ENCODE measurements around the gene RPL31.

DNA sequence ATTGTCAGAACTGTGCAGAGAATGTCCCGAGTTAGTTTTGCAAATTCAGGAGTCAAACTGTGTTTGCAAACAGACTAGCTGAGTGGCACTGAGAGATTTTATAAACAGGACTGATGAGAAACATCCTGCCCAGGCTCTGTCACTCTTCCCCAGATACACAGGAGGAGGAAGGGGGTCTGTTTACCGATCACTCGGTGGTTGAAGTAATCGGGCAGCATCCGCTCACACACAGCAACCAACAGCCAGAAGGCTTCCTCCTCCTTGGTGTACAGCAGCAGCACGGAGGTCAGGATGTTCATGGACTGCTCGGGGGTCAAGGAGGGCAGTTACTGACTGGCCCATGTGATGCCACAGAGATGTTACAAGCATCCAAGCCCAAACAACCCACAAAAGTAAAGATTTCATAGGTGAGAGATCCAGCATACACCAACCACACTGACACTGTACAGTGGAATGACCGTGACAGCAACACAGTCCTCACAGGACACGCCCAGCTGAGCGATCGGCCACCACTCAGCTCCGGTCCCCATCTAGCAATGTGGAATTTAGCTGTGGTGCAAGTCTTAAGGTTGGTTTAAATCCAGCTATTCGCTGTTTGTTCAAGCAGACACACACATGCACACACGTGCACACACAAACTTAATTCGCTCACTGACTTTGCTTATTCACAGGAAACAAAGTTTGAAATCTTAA, 30.1 kb downstream of the RPL31 start:
- TF ChIP-seq, protein P1, sequence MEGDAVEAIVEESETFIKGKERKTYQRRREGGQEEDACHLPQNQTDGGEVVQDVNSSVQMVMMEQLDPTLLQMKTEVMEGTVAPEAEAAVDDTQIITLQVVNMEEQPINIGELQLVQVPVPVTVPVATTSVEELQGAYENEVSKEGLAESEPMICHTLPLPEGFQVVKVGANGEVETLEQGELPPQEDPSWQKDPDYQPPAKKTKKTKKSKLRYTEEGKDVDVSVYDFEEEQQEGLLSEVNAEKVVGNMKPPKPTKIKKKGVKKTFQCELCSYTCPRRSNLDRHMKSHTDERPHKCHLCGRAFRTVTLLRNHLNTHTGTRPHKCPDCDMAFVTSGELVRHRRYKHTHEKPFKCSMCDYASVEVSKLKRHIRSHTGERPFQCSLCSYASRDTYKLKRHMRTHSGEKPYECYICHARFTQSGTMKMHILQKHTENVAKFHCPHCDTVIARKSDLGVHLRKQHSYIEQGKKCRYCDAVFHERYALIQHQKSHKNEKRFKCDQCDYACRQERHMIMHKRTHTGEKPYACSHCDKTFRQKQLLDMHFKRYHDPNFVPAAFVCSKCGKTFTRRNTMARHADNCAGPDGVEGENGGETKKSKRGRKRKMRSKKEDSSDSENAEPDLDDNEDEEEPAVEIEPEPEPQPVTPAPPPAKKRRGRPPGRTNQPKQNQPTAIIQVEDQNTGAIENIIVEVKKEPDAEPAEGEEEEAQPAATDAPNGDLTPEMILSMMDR (IDR thresholded peaks at IDR 0.05; ENCODE audit: insufficient read depth, low read depth, low read length), result no peak
- no peak for TF ChIP-seq EZH2 (IDR thresholded peaks at IDR 0.05; ENCODE audit: insufficient read depth, low read length)
